IMR-90 (cell line): ENCODE data around the gene VSIR.

Experiments used
- BHLHE40 ChIP-seq: fragments of 150-350 bp; IDR thresholded peaks from 2 replicates; pipeline ENCODE4 v1.6.1; 2016; ENCODE audit warnings: mild to moderate bottlenecking, low read depth, low read length
- CEBPB ChIP-seq: IDR thresholded peaks from 2 replicates; pipeline ENCODE4 v1.6.1; 2012; ENCODE audit warnings: low read depth, low read length, improper control_type of control experiment
- CHD1 ChIP-seq: IDR thresholded peaks from 2 replicates; pipeline ENCODE4 v1.6.1; 2012; ENCODE audit warnings: low read depth, low read length, improper control_type of control experiment
- MAFK ChIP-seq: IDR thresholded peaks from 2 replicates; pipeline ENCODE4 v1.6.1; 2012; ENCODE audit warnings: low read depth, low read length, improper control_type of control experiment
- MAZ ChIP-seq: IDR thresholded peaks from 2 replicates; pipeline ENCODE4 v1.6.1; 2012; ENCODE audit warnings: low read depth, mild to moderate bottlenecking, low read length, improper control_type of control experiment, moderate library complexity, borderline replicate concordance
- MXI1 ChIP-seq: IDR thresholded peaks from 2 replicates; pipeline ENCODE4 v1.6.1; 2012; ENCODE audit warnings: low read depth, mild to moderate bottlenecking, low read length, moderate library complexity, borderline replicate concordance
- POLR2A ChIP-seq: IDR thresholded peaks from 2 replicates; pipeline ENCODE4 v1.6.1; 2012; ENCODE audit warnings: mild to moderate bottlenecking, low read depth, low read length
- RAD21 ChIP-seq: IDR thresholded peaks from 2 replicates; pipeline ENCODE4 v1.6.1; 2012; ENCODE audit warnings: low read length, improper control_type of control experiment
- RCOR1 ChIP-seq: IDR thresholded peaks from 2 replicates; pipeline ENCODE4 v1.6.1; 2012; ENCODE audit warnings: mild to moderate bottlenecking, low read length, improper control_type of control experiment; ENCODE audit not compliant: insufficient replicate concordance
- RFX5 ChIP-seq: IDR thresholded peaks from 2 replicates; pipeline ENCODE4 v1.8.0; 2012; ENCODE audit warnings: low read depth, mild to moderate bottlenecking, low read length, moderate library complexity
- SMC3 ChIP-seq: fragments of 150-350 bp; IDR thresholded peaks from 2 replicates; pipeline ENCODE4 v1.6.1; 2016; ENCODE audit warnings: low read depth, mild to moderate bottlenecking, antibody characterized with exemption, low read length, moderate library complexity
- TF ChIP-seq, protein P1 (sequence below): fragments of 150-350 bp; IDR thresholded peaks from 2 replicates; pipeline ENCODE4 v1.6.1; 2017; ENCODE audit warnings: mild to moderate bottlenecking, antibody characterized with exemption, low read length, low read depth
- TF ChIP-seq, protein P2 (sequence below): conservative IDR thresholded peaks from 2 replicates; pipeline ENCODE4 v1.5.1; 2012; ENCODE audit warnings: mild to moderate bottlenecking, low read depth, low read length, improper control_type of control experiment
- TF ChIP-seq, protein P3 (sequence below): fragments of 150-350 bp; IDR thresholded peaks from 2 replicates; pipeline ENCODE4 v1.6.1; 2016; ENCODE audit warnings: low read depth, mild to moderate bottlenecking, low read length, moderate library complexity, borderline replicate concordance

DNA sequence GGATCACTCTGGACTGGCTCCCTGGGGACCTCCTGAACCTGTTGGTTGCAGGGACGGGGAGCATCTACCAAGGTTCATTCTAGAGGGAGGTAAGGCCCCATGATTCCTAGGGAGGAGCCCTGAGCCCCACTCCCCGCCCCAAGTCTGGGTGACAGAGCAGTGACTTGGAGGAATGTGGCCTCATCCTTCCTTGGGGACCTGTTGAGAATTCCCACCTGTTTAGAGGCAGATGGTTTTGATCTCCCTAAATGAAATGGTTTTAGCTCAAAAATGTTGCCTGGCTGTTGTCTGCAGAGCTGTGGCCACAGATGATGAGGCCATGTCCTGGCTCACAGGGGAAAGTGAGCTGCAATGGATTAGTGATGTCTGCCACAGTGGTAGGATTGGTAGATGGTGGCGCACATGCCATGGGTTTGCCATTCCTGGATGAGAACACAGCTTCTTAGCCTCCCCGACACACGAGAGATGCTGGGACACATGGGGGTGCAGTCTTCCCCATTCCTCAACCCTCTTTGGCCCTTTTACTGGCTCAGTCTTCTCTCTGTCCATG lies 66.0 kb downstream of the VSIR start:
- TF ChIP-seq CEBPB (no peak), BHLHE40 (no peak), MXI1 (no peak), RFX5 (no peak), SMC3 (no peak), POLR2A (no peak), RAD21 (no peak), RCOR1 (no peak), MAZ (no peak), MAFK (no peak), CHD1 (no peak)
- TF ChIP-seq, protein P1, sequence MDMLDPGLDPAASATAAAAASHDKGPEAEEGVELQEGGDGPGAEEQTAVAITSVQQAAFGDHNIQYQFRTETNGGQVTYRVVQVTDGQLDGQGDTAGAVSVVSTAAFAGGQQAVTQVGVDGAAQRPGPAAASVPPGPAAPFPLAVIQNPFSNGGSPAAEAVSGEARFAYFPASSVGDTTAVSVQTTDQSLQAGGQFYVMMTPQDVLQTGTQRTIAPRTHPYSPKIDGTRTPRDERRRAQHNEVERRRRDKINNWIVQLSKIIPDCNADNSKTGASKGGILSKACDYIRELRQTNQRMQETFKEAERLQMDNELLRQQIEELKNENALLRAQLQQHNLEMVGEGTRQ = no peak
- TF ChIP-seq, protein P2, sequence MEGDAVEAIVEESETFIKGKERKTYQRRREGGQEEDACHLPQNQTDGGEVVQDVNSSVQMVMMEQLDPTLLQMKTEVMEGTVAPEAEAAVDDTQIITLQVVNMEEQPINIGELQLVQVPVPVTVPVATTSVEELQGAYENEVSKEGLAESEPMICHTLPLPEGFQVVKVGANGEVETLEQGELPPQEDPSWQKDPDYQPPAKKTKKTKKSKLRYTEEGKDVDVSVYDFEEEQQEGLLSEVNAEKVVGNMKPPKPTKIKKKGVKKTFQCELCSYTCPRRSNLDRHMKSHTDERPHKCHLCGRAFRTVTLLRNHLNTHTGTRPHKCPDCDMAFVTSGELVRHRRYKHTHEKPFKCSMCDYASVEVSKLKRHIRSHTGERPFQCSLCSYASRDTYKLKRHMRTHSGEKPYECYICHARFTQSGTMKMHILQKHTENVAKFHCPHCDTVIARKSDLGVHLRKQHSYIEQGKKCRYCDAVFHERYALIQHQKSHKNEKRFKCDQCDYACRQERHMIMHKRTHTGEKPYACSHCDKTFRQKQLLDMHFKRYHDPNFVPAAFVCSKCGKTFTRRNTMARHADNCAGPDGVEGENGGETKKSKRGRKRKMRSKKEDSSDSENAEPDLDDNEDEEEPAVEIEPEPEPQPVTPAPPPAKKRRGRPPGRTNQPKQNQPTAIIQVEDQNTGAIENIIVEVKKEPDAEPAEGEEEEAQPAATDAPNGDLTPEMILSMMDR = no peak
- TF ChIP-seq, protein P3, sequence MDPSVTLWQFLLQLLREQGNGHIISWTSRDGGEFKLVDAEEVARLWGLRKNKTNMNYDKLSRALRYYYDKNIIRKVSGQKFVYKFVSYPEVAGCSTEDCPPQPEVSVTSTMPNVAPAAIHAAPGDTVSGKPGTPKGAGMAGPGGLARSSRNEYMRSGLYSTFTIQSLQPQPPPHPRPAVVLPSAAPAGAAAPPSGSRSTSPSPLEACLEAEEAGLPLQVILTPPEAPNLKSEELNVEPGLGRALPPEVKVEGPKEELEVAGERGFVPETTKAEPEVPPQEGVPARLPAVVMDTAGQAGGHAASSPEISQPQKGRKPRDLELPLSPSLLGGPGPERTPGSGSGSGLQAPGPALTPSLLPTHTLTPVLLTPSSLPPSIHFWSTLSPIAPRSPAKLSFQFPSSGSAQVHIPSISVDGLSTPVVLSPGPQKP = no peak
